HepG2 (cell line): ENCODE measurements around the gene NCOA4. TPM values are rescaled to one million over a fixed set of nuclear protein-coding genes. Genes with fewer than 3 reads are reported as not detected.
A peak's percentile ranks its signal among the peaks of the same experiment; 100 is the strongest.

Experiments used
- CHD2 ChIP-seq: IDR thresholded peaks from 2 replicates; pipeline ENCODE4 v1.6.1; 2011; ENCODE audit warnings: low read depth, low read length, improper control_type of control experiment
- ESRRA ChIP-seq: sonication (generic); formaldehyde crosslinking; IDR thresholded peaks from 2 replicates; pipeline ENCODE4 v1.5.1; 2020; ENCODE audit warnings: mild to moderate bottlenecking, low read depth, missing genetic modification reagents
- ETV6 ChIP-seq: sonication (generic); formaldehyde crosslinking; conservative IDR thresholded peaks from 2 replicates; pipeline ENCODE4 v1.4.0; 2020; ENCODE audit warnings: missing genetic modification reagents
- HBP1 ChIP-seq: IDR thresholded peaks from 2 replicates; pipeline ENCODE4 v1.6.1; 2016; ENCODE audit warnings: low read depth, control low read depth
- HHEX ChIP-seq: IDR thresholded peaks from 2 replicates; pipeline ENCODE4 v1.6.1; 2016; ENCODE audit warnings: control low read depth
- NR2C2 ChIP-seq: sonication (generic); formaldehyde crosslinking; IDR thresholded peaks from 2 replicates; pipeline ENCODE4 v1.4.0; 2020; ENCODE audit warnings: missing genetic modification reagents, mild to moderate bottlenecking, moderate library complexity, borderline replicate concordance
- PLRG1 ChIP-seq: fragments of 450-650 bp; conservative IDR thresholded peaks from 2 replicates; pipeline ENCODE4 v1.6.1; 2016
- SAP130 ChIP-seq: IDR thresholded peaks from 2 replicates; pipeline ENCODE4 v1.6.1; 2016; ENCODE audit warnings: low read depth
- ZFP90 ChIP-seq: sonication (generic); formaldehyde crosslinking; IDR thresholded peaks from 2 replicates; pipeline ENCODE4 v1.8.0; 2022; ENCODE audit warnings: missing genetic modification reagents, mild to moderate bottlenecking, inconsistent platforms, borderline replicate concordance
- ZMYM4 ChIP-seq: sonication (generic); formaldehyde crosslinking; IDR thresholded peaks from 2 replicates; pipeline ENCODE4 v1.8.1; 2023; ENCODE audit warnings: mild to moderate bottlenecking, missing genetic modification reagents
- ZNF225 ChIP-seq: sonication (generic); formaldehyde crosslinking; IDR thresholded peaks from 2 replicates; pipeline ENCODE4 v1.4.0; 2020; ENCODE audit warnings: mild to moderate bottlenecking, missing genetic modification reagents
- ZNF337 ChIP-seq: sonication (generic); formaldehyde crosslinking; IDR thresholded peaks from 2 replicates; pipeline ENCODE4 v1.5.1; 2020; ENCODE audit warnings: missing genetic modification reagents, low read depth, mild to moderate bottlenecking, borderline replicate concordance
- ZNF605 ChIP-seq: sonication (generic); formaldehyde crosslinking; IDR thresholded peaks from 2 replicates; pipeline ENCODE4 v1.8.0; 2022; ENCODE audit warnings: mild to moderate bottlenecking, missing genetic modification reagents
- ZNF883 ChIP-seq: sonication (generic); formaldehyde crosslinking; IDR thresholded peaks from 2 replicates; pipeline ENCODE4 v1.5.1; 2020; ENCODE audit warnings: mild to moderate bottlenecking, missing genetic modification reagents; ENCODE audit errors: not compliant biosample characterization
- ZSCAN20 ChIP-seq: sonication (generic); formaldehyde crosslinking; IDR thresholded peaks from 2 replicates; pipeline ENCODE4 v1.4.0; 2020; ENCODE audit warnings: missing genetic modification reagents, mild to moderate bottlenecking, borderline replicate concordance
- ZSCAN21 ChIP-seq: sonication (generic); formaldehyde crosslinking; IDR thresholded peaks from 2 replicates; pipeline ENCODE4 v1.8.0; 2022; ENCODE audit warnings: mild to moderate bottlenecking, missing genetic modification reagents, moderate library complexity, borderline replicate concordance
- polyA plus RNA-seq, 8 experiments: library from polyadenylated mRNA; depleted of rRNA in 3 of 8; stranded (reverse) in 7 of 8; unstranded in 1 of 8; fragments of >200 nt; fragmentation: Illumina TruSeq in 4 of 8; extraction: Trizol in 4 of 8; gene quantifications; 2 replicates each; pipeline versions ENCODE4 v1.2.1 to v1.2.3, GENCODE V29; 2011 to 2016; ENCODE audit warnings: low read depth in 4 of 8, missing spikeins in 1 of 8, mixed read lengths in 1 of 8; ENCODE audit not compliant: insufficient read depth in 1 of 8
- total RNA-seq, 5 experiments: library from RNA; depleted of rRNA; stranded (reverse); fragments of >200 nt; fragmentation: Illumina TruSeq; extraction: Trizol; gene quantifications; 2 replicates each; pipeline ENCODE4 v1.2.3, GENCODE V29; 2016; ENCODE audit warnings: low read depth in 1 of 5
- TF ChIP-seq, protein P1 (sequence below): sonication (generic); formaldehyde crosslinking; IDR thresholded peaks from 2 replicates; pipeline ENCODE4 v1.8.1; 2023; ENCODE audit warnings: mild to moderate bottlenecking, inconsistent platforms, moderate library complexity, missing genetic modification reagents, borderline replicate concordance
- TF ChIP-seq, protein P2 (sequence below), 2 experiments: sonication (generic) in 1 of 2; formaldehyde crosslinking in 1 of 2; IDR thresholded peaks; 2 replicates each; pipeline versions ENCODE4 v1.6.1 to v1.9.0; 2014 to 2022; ENCODE audit warnings: antibody characterized with exemption in 1 of 2, borderline replicate concordance in 1 of 2, inconsistent platforms in 1 of 2, low read depth in 1 of 2, missing genetic modification reagents in 1 of 2
- TF ChIP-seq, protein P3 (sequence below): IDR thresholded peaks from 2 replicates; pipeline ENCODE4 v1.6.1; 2016; ENCODE audit warnings: low read depth, borderline replicate concordance

Gene NCOA4
- total and polyA plus RNA-seq, 2 of the 13 experiments (the other 11 are each of a cell fraction or from before 2014, with no cell fraction given), result 306 to 400 TPM

GRCh38 chr10:46030091-46030937, at the start of gene NCOA4 (continued):
- TF ChIP-seq, protein P1, sequence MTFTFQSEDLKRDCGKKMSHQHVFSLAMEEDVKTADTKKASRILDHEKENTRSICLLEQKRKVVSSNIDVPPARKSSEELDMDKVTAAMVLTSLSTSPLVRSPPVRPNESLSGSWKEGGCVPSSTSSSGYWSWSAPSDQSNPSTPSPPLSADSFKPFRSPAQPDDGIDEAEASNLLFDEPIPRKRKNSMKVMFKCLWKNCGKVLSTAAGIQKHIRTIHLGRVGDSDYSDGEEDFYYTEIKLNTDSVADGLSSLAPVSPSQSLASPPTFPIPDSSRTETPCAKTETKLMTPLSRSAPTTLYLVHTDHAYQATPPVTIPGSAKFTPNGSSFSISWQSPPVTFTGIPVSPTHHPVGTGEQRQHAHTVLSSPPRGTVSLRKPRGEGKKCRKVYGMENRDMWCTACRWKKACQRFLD (CRISPR knock-in tag), result peak; percentile 81
- TF ChIP-seq ZSCAN20 (CRISPR knock-in tag), result no peak; the same call in 1 of the 2 replicates
- peak; percentile 76 for TF ChIP-seq ZNF225 (CRISPR knock-in tag)
- TF ChIP-seq ZNF337 (CRISPR knock-in tag), result no peak
- no peak; the same call in 1 of the 2 replicates for TF ChIP-seq ZFP90
- peak; percentile 83; the same call in 1 of the 2 replicates for TF ChIP-seq ZSCAN21 (CRISPR knock-in tag)
- no peak for TF ChIP-seq PLRG1
- TF ChIP-seq, protein P2, sequence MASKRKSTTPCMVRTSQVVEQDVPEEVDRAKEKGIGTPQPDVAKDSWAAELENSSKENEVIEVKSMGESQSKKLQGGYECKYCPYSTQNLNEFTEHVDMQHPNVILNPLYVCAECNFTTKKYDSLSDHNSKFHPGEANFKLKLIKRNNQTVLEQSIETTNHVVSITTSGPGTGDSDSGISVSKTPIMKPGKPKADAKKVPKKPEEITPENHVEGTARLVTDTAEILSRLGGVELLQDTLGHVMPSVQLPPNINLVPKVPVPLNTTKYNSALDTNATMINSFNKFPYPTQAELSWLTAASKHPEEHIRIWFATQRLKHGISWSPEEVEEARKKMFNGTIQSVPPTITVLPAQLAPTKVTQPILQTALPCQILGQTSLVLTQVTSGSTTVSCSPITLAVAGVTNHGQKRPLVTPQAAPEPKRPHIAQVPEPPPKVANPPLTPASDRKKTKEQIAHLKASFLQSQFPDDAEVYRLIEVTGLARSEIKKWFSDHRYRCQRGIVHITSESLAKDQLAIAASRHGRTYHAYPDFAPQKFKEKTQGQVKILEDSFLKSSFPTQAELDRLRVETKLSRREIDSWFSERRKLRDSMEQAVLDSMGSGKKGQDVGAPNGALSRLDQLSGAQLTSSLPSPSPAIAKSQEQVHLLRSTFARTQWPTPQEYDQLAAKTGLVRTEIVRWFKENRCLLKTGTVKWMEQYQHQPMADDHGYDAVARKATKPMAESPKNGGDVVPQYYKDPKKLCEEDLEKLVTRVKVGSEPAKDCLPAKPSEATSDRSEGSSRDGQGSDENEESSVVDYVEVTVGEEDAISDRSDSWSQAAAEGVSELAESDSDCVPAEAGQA (IDR thresholded peaks at IDR 0.05; ENCODE audit: low read depth), result 0 out of 2 replicates have a peak, but pooled peaks have one; percentile 16
- TF ChIP-seq, protein P2 (CRISPR knock-in tag; IDR thresholded peaks at IDR 0.05; ENCODE audit: borderline replicate concordance), result 0 out of 2 replicates have a peak, but pooled peaks have one; percentile 14
- TF ChIP-seq, protein P3, sequence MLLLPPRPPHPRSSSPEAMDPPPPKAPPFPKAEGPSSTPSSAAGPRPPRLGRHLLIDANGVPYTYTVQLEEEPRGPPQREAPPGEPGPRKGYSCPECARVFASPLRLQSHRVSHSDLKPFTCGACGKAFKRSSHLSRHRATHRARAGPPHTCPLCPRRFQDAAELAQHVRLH (CRISPR knock-in tag), result peak; percentile 18; the same call in 1 of the 2 replicates
- peak; percentile 83; the same call in 1 of the 2 replicates for TF ChIP-seq HBP1 (CRISPR knock-in tag)
- TF ChIP-seq ZMYM4 (CRISPR knock-in tag), result peak; percentile 88
- peak; percentile 82 for TF ChIP-seq SAP130 (CRISPR knock-in tag)
- TF ChIP-seq ZNF883 (CRISPR knock-in tag), result peak; percentile 91
- peak; percentile 75 for TF ChIP-seq ESRRA (CRISPR knock-in tag)
- TF ChIP-seq ETV6 (CRISPR knock-in tag), result no peak
- no peak for TF ChIP-seq HHEX
- peak; percentile 43; the same call in 1 of the 2 replicates for TF ChIP-seq NR2C2
- peak; percentile 29; the same call in 1 of the 2 replicates for TF ChIP-seq ZNF605
- TF ChIP-seq CHD2, result peak; percentile 99
